Neural progenitor cell (in vitro differentiated cells): ENCODE results near the gene BIRC3. TPM values are rescaled to one million over a fixed set of nuclear protein-coding genes. Genes with fewer than 3 reads are reported as not detected.

Experiments
- DNase-seq: peaks from one replicate; pipeline ENCODE4 v3.0.0-alpha.2; 2016; ENCODE audit warnings: low spot score
- H2AFZ ChIP-seq: fragments of 200-600 bp; sonication (generic); replicated peaks from 2 replicates; pipeline ENCODE4 v1.6.1; 2016; ENCODE audit warnings: antibody characterized with exemption
- H3F3A ChIP-seq: fragments of 200-600 bp; sonication (generic); 2 replicates; pipeline ENCODE4 v1.6.1; 2016; ENCODE audit warnings: antibody characterized with exemption, low read depth
- H3K27ac ChIP-seq: fragments of 200-600 bp; sonication (generic); 2 replicates; pipeline ENCODE4 v1.5.1; 2016; ENCODE audit warnings: mild to moderate bottlenecking
- H3K27me3 ChIP-seq: fragments of 200-600 bp; sonication (generic); 2 replicates; pipeline ENCODE4 v1.6.1; 2016; ENCODE audit warnings: mild to moderate bottlenecking, moderate library complexity
- H3K36me3 ChIP-seq: fragments of 200-600 bp; sonication (generic); 2 replicates; pipeline ENCODE4 v1.5.1; 2016
- H3K4me1 ChIP-seq: fragments of 200-600 bp; sonication (generic); 2 replicates; pipeline ENCODE4 v1.6.1; 2016; ENCODE audit warnings: mixed run types
- H3K4me2 ChIP-seq: fragments of 200-600 bp; sonication (generic); 2 replicates; pipeline ENCODE4 v1.6.1; 2016
- H3K4me3 ChIP-seq: fragments of 200-600 bp; sonication (generic); 2 replicates; pipeline ENCODE4 v1.5.1; 2016
- H3K79me2 ChIP-seq: fragments of 200-600 bp; sonication (generic); 2 replicates; pipeline ENCODE4 v1.6.1; 2016; ENCODE audit warnings: low read depth
- H3K9ac ChIP-seq: fragments of 200-600 bp; sonication (generic); 2 replicates; pipeline ENCODE4 v1.6.1; 2016
- H3K9me3 ChIP-seq: fragments of 200-600 bp; sonication (generic); 2 replicates; pipeline ENCODE4 v1.5.1; 2016; ENCODE audit warnings: low read depth
- H4K20me1 ChIP-seq: fragments of 200-600 bp; sonication (generic); 2 replicates; pipeline ENCODE4 v1.6.1; 2016; ENCODE audit warnings: low read depth
- H3K27ac Mint-ChIP-seq: 3 replicates; pipeline ENCODE4 v1.8.0; 2021; ENCODE audit warnings: mixed read lengths
- H3K27me3 Mint-ChIP-seq: 2 replicates; pipeline ENCODE4 v1.8.0; 2022; ENCODE audit warnings: low read depth, mild to moderate bottlenecking, inconsistent platforms, moderate library complexity, mixed read lengths; ENCODE audit not compliant: insufficient read depth
- H3K36me3 Mint-ChIP-seq: 3 replicates; pipeline ENCODE4 v1.8.0; 2021; ENCODE audit warnings: mixed read lengths
- H3K4me1 Mint-ChIP-seq: 3 replicates; pipeline ENCODE4 v1.8.0; 2021; ENCODE audit warnings: mixed read lengths
- H3K4me3 Mint-ChIP-seq: 3 replicates; pipeline ENCODE4 v1.8.0; 2021; ENCODE audit warnings: mild to moderate bottlenecking, moderate library complexity, mixed read lengths
- H3K9me3 Mint-ChIP-seq: 3 replicates; pipeline ENCODE4 v1.8.0; 2020; ENCODE audit warnings: mixed read lengths
- EZH2 ChIP-seq: fragments of 200-600 bp; sonication (generic); IDR thresholded peaks from 2 replicates; pipeline ENCODE4 v1.6.1; 2017; ENCODE audit warnings: antibody characterized with exemption, mild to moderate bottlenecking, moderate library complexity
- EZH2phosphoT487 ChIP-seq: fragments of 200-600 bp; sonication (generic); IDR thresholded peaks from 2 replicates; pipeline ENCODE4 v1.6.1; 2017; ENCODE audit warnings: antibody characterized with exemption
- total RNA-seq: library from RNA; depleted of rRNA; stranded (reverse); fragments of >200 nt; gene quantifications from 2 replicates; pipeline ENCODE4 v1.2.3, GENCODE V29; 2015; ENCODE audit warnings: low replicate concordance
- TF ChIP-seq, protein P1 (sequence below): fragments of 200-600 bp; sonication (generic); IDR thresholded peaks from 2 replicates; pipeline ENCODE4 v1.5.1; 2017; ENCODE audit warnings: antibody characterized with exemption, mild to moderate bottlenecking

Gene BIRC3
- total RNA-seq, 1 donor from 2014 or later: not detected

DNA sequence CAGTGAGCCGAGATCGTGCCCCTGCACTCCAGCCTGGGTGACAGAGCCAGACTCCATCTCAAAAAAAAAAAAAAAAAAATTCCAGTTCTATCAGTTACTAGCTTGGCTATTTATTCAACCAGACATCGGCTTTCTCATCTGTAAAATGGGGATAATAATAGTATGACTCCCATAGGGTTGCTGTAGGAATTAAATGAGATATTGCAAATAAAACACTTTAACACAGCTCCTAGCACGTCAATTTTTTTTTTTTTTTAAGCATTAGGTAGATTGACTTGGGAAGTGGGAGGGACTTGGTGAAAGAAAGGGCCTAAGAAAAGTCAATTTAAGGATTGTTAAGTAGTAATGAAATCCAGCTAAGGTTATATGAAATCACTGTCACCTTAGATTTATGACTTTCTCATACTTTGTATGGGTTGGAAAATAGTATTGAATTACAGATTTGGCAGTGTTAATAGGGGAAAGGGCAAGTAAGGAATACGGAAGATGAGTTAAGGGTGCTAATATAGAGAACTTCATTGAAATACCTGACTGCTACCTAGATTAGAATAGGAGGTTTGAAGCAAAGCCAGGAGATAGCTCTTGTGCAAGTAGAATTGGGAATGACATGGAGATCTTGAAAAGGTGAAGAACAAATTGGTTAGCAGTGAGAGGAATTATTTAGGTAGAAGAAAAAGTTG is 58.6 kb downstream of the BIRC3 start:
- H3K79me2 ChIP-seq: peaks cover 25% of the 10 kb centered on the region
- no peak overlapping the region for H3K9ac ChIP-seq
- peaks cover 17% of the 10 kb centered on the region for H3K36me3 ChIP-seq
- H3K27ac ChIP-seq: no peak overlapping the region
- H3F3A ChIP-seq: no peaks in the 10 kb centered on the region
- H2AFZ ChIP-seq: no peak overlapping the region
- peaks cover 6% of the 10 kb centered on the region for H3K4me1 Mint-ChIP-seq
- H3K4me1 ChIP-seq: peaks cover 12% of the 10 kb centered on the region
- no peak overlapping the region for H3K27ac Mint-ChIP-seq
- TF ChIP-seq EZH2 (no peak), EZH2phosphoT487 (no peak)
- TF ChIP-seq, protein P1, sequence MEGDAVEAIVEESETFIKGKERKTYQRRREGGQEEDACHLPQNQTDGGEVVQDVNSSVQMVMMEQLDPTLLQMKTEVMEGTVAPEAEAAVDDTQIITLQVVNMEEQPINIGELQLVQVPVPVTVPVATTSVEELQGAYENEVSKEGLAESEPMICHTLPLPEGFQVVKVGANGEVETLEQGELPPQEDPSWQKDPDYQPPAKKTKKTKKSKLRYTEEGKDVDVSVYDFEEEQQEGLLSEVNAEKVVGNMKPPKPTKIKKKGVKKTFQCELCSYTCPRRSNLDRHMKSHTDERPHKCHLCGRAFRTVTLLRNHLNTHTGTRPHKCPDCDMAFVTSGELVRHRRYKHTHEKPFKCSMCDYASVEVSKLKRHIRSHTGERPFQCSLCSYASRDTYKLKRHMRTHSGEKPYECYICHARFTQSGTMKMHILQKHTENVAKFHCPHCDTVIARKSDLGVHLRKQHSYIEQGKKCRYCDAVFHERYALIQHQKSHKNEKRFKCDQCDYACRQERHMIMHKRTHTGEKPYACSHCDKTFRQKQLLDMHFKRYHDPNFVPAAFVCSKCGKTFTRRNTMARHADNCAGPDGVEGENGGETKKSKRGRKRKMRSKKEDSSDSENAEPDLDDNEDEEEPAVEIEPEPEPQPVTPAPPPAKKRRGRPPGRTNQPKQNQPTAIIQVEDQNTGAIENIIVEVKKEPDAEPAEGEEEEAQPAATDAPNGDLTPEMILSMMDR: no peak
- no peaks in the 10 kb centered on the region for H3K9me3 ChIP-seq
- no peak overlapping the region for H3K4me3 ChIP-seq
- H3K36me3 Mint-ChIP-seq: peaks cover 33% of the 10 kb centered on the region
- H3K4me3 Mint-ChIP-seq: no peak overlapping the region
- H4K20me1 ChIP-seq: no peaks in the 10 kb centered on the region
- no peak for DNase-seq
- H3K27me3 ChIP-seq: no peaks in the 10 kb centered on the region
- H3K9me3 Mint-ChIP-seq: peaks cover 5% of the 10 kb centered on the region
- H3K27me3 Mint-ChIP-seq: no peaks in the 10 kb centered on the region
- H3K4me2 ChIP-seq: no peak overlapping the region

DNA sequence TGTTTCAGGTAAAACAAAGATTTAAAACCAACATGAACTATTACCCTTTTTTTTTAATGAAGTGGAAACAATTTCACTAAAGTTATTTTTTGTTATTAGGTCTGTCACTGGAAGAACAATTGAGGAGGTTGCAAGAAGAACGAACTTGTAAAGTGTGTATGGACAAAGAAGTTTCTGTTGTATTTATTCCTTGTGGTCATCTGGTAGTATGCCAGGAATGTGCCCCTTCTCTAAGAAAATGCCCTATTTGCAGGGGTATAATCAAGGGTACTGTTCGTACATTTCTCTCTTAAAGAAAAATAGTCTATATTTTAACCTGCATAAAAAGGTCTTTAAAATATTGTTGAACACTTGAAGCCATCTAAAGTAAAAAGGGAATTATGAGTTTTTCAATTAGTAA is 60.6 kb downstream of the BIRC3 start:
- H3K4me1 Mint-ChIP-seq: peaks cover 6% of the 10 kb centered on the region

DNA sequence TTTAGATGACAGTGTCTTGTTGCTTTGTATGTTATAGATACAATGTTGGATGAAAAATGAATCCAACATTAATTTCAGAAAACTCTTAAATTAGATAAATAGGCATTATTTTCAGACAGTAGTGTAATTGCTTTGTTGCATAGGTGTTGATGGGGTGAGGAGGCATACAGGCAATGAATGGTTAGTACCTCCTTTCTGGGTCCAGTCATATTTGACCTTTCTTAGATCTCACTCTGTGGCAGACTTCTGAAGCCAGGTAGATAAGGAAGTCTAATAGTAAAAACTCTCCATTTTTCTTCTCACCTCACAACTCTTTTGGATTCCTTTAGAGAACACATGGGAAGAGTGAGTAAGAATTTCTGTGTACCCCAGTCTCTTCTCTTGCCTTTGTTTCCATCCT is 61.5 kb downstream of the BIRC3 start:
- Histone ChIP-seq H3F3A (no peaks in the 10 kb centered on the region), H4K20me1 (no peaks in the 10 kb centered on the region), H3K36me3 (peaks cover 17% of the 10 kb centered on the region), H3K27ac (no peak overlapping the region), H3K4me3 (no peak overlapping the region), H3K4me1 (peaks cover 12% of the 10 kb centered on the region), H3K9me3 (no peaks in the 10 kb centered on the region), H3K9ac (no peak overlapping the region), H3K4me2 (no peak overlapping the region), H2AFZ (no peak overlapping the region), H3K27me3 (no peaks in the 10 kb centered on the region), H3K79me2 (peaks cover 25% of the 10 kb centered on the region)
- Mint-ChIP-seq H3K4me3 (no peak overlapping the region), H3K36me3 (peaks cover 28% of the 10 kb centered on the region), H3K27me3 (no peaks in the 10 kb centered on the region), H3K9me3 (no peaks in the 10 kb centered on the region), H3K27ac (no peak overlapping the region), H3K4me1 (peaks cover 6% of the 10 kb centered on the region)
- no peak for TF ChIP-seq EZH2
- TF ChIP-seq EZH2phosphoT487: no peak
- TF ChIP-seq, protein P1: no peak
- no peak for DNase-seq

More for the DNA sequence above, 60.6 kb downstream of the BIRC3 start:
- TF ChIP-seq, protein P1: no peak
- TF ChIP-seq EZH2 (no peak), EZH2phosphoT487 (no peak)
- DNase-seq: no peak
- Mint-ChIP-seq H3K27ac (no peak overlapping the region), H3K4me3 (no peak overlapping the region), H3K9me3 (no peaks in the 10 kb centered on the region), H3K36me3 (peaks cover 30% of the 10 kb centered on the region), H3K27me3 (no peaks in the 10 kb centered on the region)
- Histone ChIP-seq H3K4me1 (peaks cover 12% of the 10 kb centered on the region), H3K4me3 (no peak overlapping the region), H3K27ac (no peak overlapping the region), H2AFZ (no peak overlapping the region), H3K9me3 (no peaks in the 10 kb centered on the region), H3F3A (no peaks in the 10 kb centered on the region), H3K36me3 (peaks cover 17% of the 10 kb centered on the region), H3K79me2 (peaks cover 25% of the 10 kb centered on the region), H3K4me2 (no peak overlapping the region), H4K20me1 (no peaks in the 10 kb centered on the region), H3K9ac (no peak overlapping the region), H3K27me3 (no peaks in the 10 kb centered on the region)
